GM11168 (cell line): ENCODE data around the gene OSBPL6.

Source experiments
- in situ Hi-C: fragments of 300-500 bp; cut with MboI; formaldehyde crosslinking; loops from one replicate; pipeline ENCODE4 v1.12.0; 2022; ENCODE audit warnings: low sequenced_read_pairs; ENCODE audit not compliant: unreplicated experiment

OSBPL6 gene

GRCh38 chr2:178417916-178418315 lies 223.6 kb downstream of the OSBPL6 start:
- in situ Hi-C loops: loop anchor here (10.0 to 25.0 kb wide), 2 partner anchors 113 to 306 kb away; partner anchors contain the start of gene RBM45

- in situ Hi-C loops: loop anchor here (10.0 to 25.0 kb wide), 2 partner anchors 114 to 306 kb away; partner anchors contain the start of gene RBM45
Observed at GRCh38 chr2:178418426-178418825, 224.1 kb downstream of the OSBPL6 start.

- in situ Hi-C loops: loop anchor here (10.0 to 25.0 kb wide), 2 partner anchors 114 to 307 kb away; partner anchors contain the start of gene RBM45
Observed at GRCh38 chr2:178419123-178419522, 224.8 kb downstream of the OSBPL6 start.

- in situ Hi-C loops: loop anchor here (25.0 kb wide), 1 partner anchor 308 kb away; the partner anchor contains the start of gene RBM45
Observed at GRCh38 chr2:178420463-178420999, 226.2 kb downstream of the OSBPL6 start.

- in situ Hi-C loops: loop anchor here (25.0 kb wide), 1 partner anchor 310 kb away; the partner anchor contains the start of gene RBM45
Observed at GRCh38 chr2:178422097-178422496, 227.8 kb downstream of the OSBPL6 start.

GRCh38 chr2:178423746-178424145 lies 229.4 kb downstream of the OSBPL6 start:
- in situ Hi-C loops: loop anchor here (25.0 kb wide), 1 partner anchor 311 kb away; the partner anchor contains the start of gene RBM45

- in situ Hi-C loops: no loop called here
Observed at GRCh38 chr2:178425255-178425827, 231.0 kb downstream of the OSBPL6 start.

- in situ Hi-C loops: no loop called here
Observed at GRCh38 chr2:178426388-178426787, 232.1 kb downstream of the OSBPL6 start.

- in situ Hi-C loops: no loop called here
Observed at GRCh38 chr2:178427458-178427857, 233.1 kb downstream of the OSBPL6 start.

GRCh38 chr2:178428396-178428806 lies 234.1 kb downstream of the OSBPL6 start:
- in situ Hi-C loops: no loop called here

GRCh38 chr2:178429336-178429735 lies 235.0 kb downstream of the OSBPL6 start:
- in situ Hi-C loops: no loop called here

- in situ Hi-C loops: no loop called here
Observed at GRCh38 chr2:178436662-178437061, 242.3 kb downstream of the OSBPL6 start.

GRCh38 chr2:178441426-178441825 lies 247.1 kb downstream of the OSBPL6 start:
- in situ Hi-C loops: no loop called here

- in situ Hi-C loops: no loop called here
Observed at GRCh38 chr2:178448968-178449661, 254.8 kb downstream of the OSBPL6 start.

GRCh38 chr2:178449700-178450523 lies 255.6 kb downstream of the OSBPL6 start:
- in situ Hi-C loops: no loop called here

GRCh38 chr2:178450524-178450773 lies 256.1 kb downstream of the OSBPL6 start:
- in situ Hi-C loops: no loop called here

- in situ Hi-C loops: no loop called here
Observed at GRCh38 chr2:178450774-178451525, 256.6 kb downstream of the OSBPL6 start, which contains the start of the genes PJVK and PRKRA. PJVK (plus strand) TSS chr2:178451378; CDS start chr2:178453410, 2,032 bp downstream. PRKRA (minus strand) TSS chr2:178451175; CDS start chr2:178451030, 145 bp downstream.

GRCh38 chr2:178452334-178452733 lies 258.0 kb downstream of the OSBPL6 start:
- in situ Hi-C loops: no loop called here
